IMR-90 (cell line): ENCODE measurements around the gene SMOC1. TPM values are rescaled to one million over a fixed set of nuclear protein-coding genes. Genes with fewer than 3 reads are reported as not detected.

Experiments used
- ATAC-seq: fragments of 200-7000 bp; cut with Tn5 transposase; 2 replicates; pipeline ENCODE4 v1.9.1; 2020; ENCODE audit warnings: low read depth, mild to moderate bottlenecking, moderate library complexity
- BruUV-seq: library from RNA; stranded (reverse); fragments of 400-500 nt; replicated peaks from 2 replicates; lab custom pipeline; 2021; lab: Mats Ljungman, UMichigan
- CTCF ChIA-PET: fragments of 300-600 bp; formaldehyde crosslinking; extraction: SDS; loops from one replicate; lab custom pipeline; 2021; ENCODE audit warnings: antibody characterized with exemption; lab: Yijun Ruan, JAX
- POLR2A ChIA-PET: fragments of 300-600 bp; sonication (Branson Sonifier 250); formaldehyde crosslinking; loops from one replicate; lab custom pipeline; 2022; ENCODE audit warnings: antibody characterized with exemption; ENCODE audit not compliant: unreplicated experiment; lab: Charles Lee
- DNase-seq: peaks from one replicate; pipeline ENCODE4 v3.0.0; 2013
- H2AFZ ChIP-seq: replicated peaks from 2 replicates; pipeline ENCODE3; 2013; ENCODE audit warnings: low read length, mild to moderate bottlenecking; ENCODE audit not compliant: poor library complexity
- H2AK5ac ChIP-seq: 2 replicates; pipeline ENCODE4 v1.6.1; 2013; ENCODE audit warnings: low read depth, low read length, inconsistent platforms
- H2AK9ac ChIP-seq: replicated peaks from 2 replicates; pipeline ENCODE3; 2013; ENCODE audit warnings: mild to moderate bottlenecking, low read depth, low read length, moderate library complexity; ENCODE audit not compliant: poor library complexity
- H2BK120ac ChIP-seq: 2 replicates; pipeline ENCODE4 v1.6.1; 2013; ENCODE audit warnings: low read depth, low read length, inconsistent platforms
- H2BK15ac ChIP-seq: 3 replicates; pipeline ENCODE4 v1.6.1; 2013; ENCODE audit warnings: low read depth, low read length, inconsistent platforms
- H2BK20ac ChIP-seq: 2 replicates; pipeline ENCODE4 v1.6.1; 2013; ENCODE audit warnings: low read depth, mild to moderate bottlenecking, inconsistent platforms, low read length, moderate library complexity
- H2BK5ac ChIP-seq: 2 replicates; pipeline ENCODE4 v1.6.1; 2013; ENCODE audit warnings: mild to moderate bottlenecking, low read depth, low read length, inconsistent platforms; ENCODE audit not compliant: poor library complexity, severe bottlenecking
- H3K14ac ChIP-seq: replicated peaks from 2 replicates; pipeline ENCODE4 v1.6.1; 2013; ENCODE audit warnings: low read depth, low read length, inconsistent platforms
- H3K18ac ChIP-seq: 2 replicates; pipeline ENCODE4 v1.6.1; 2013; ENCODE audit warnings: low read depth, low read length, control low read depth
- H3K23ac ChIP-seq: 2 replicates; pipeline ENCODE4 v1.6.1; 2013; ENCODE audit warnings: low read depth, low read length, inconsistent platforms
- H3K27ac ChIP-seq: 2 replicates; pipeline ENCODE4 v1.5.1; 2013; ENCODE audit warnings: mild to moderate bottlenecking, control low read depth, low read length; ENCODE audit not compliant: insufficient read depth
- H3K27me3 ChIP-seq: 2 replicates; pipeline ENCODE4 v1.6.1; 2013; ENCODE audit warnings: low read length; ENCODE audit not compliant: control insufficient read depth, insufficient read depth
- H3K36me3 ChIP-seq: 2 replicates; pipeline ENCODE4 v1.6.1; 2013; ENCODE audit warnings: low read length, mixed read lengths; ENCODE audit not compliant: control insufficient read depth, insufficient read depth
- H3K4ac ChIP-seq: 2 replicates; pipeline ENCODE4 v1.6.1; 2013; ENCODE audit warnings: low read depth, low read length, inconsistent platforms
- H3K4me1 ChIP-seq: 2 replicates; pipeline ENCODE4 v1.6.1; 2013; ENCODE audit warnings: low read length, mixed read lengths; ENCODE audit not compliant: control insufficient read depth, insufficient read depth
- H3K4me2 ChIP-seq: 2 replicates; pipeline ENCODE4 v1.6.1; 2013; ENCODE audit warnings: low read depth, mild to moderate bottlenecking, control low read depth, low read length, moderate library complexity
- H3K4me3 ChIP-seq: 2 replicates; pipeline ENCODE4 v1.5.1; 2013; ENCODE audit warnings: low read depth, mild to moderate bottlenecking, control low read depth, low read length, moderate library complexity; ENCODE audit not compliant: insufficient read depth
- H3K56ac ChIP-seq: 2 replicates; pipeline ENCODE4 v1.6.1; 2013; ENCODE audit warnings: low read length, inconsistent platforms; ENCODE audit not compliant: insufficient read depth; ENCODE audit errors: extremely low read depth
- H3K79me1 ChIP-seq, 2 experiments: 2 replicates each; pipeline ENCODE4 v1.6.1; 2013; ENCODE audit warnings: low read length in 2 of 2, inconsistent platforms in 1 of 2, low read depth in 1 of 2
- H3K9ac ChIP-seq: 2 replicates; pipeline ENCODE4 v1.6.1; 2013; ENCODE audit warnings: low read depth, low read length, control low read depth
- H3K9me1 ChIP-seq: 2 replicates; pipeline ENCODE4 v1.6.1; 2013; ENCODE audit warnings: low read length, inconsistent platforms; ENCODE audit not compliant: insufficient read depth
- H3K9me3 ChIP-seq: 2 replicates; pipeline ENCODE4 v1.6.1; 2013; ENCODE audit warnings: low read length; ENCODE audit not compliant: control insufficient read depth, insufficient read depth
- H4K20me1 ChIP-seq: 2 replicates; pipeline ENCODE4 v1.6.1; 2013; ENCODE audit warnings: low read length, inconsistent platforms; ENCODE audit not compliant: insufficient read depth
- H4K5ac ChIP-seq: 2 replicates; pipeline ENCODE4 v1.6.1; 2013; ENCODE audit warnings: mild to moderate bottlenecking, low read depth, low read length, control low read depth
- H4K8ac ChIP-seq, 2 experiments: 2 replicates each; pipeline ENCODE4 v1.6.1; 2013; ENCODE audit warnings: low read depth in 2 of 2, low read length in 2 of 2, control low read depth in 1 of 2, inconsistent platforms in 1 of 2
- H4K91ac ChIP-seq: 2 replicates; pipeline ENCODE4 v1.6.1; 2013; ENCODE audit warnings: low read depth, low read length, inconsistent platforms; ENCODE audit not compliant: insufficient read depth
- BHLHE40 ChIP-seq: fragments of 150-350 bp; IDR thresholded peaks from 2 replicates; pipeline ENCODE4 v1.6.1; 2016; ENCODE audit warnings: mild to moderate bottlenecking, low read depth, low read length
- CEBPB ChIP-seq: IDR thresholded peaks from 2 replicates; pipeline ENCODE4 v1.6.1; 2012; ENCODE audit warnings: low read depth, low read length, improper control_type of control experiment
- CHD1 ChIP-seq: IDR thresholded peaks from 2 replicates; pipeline ENCODE4 v1.6.1; 2012; ENCODE audit warnings: low read depth, low read length, improper control_type of control experiment
- CTCF ChIP-seq: conservative IDR thresholded peaks from 2 replicates; pipeline ENCODE4 v1.5.1; 2012; ENCODE audit warnings: mild to moderate bottlenecking, low read depth, low read length, improper control_type of control experiment
- ELK1 ChIP-seq: fragments of 150-350 bp; IDR thresholded peaks from 2 replicates; pipeline ENCODE4 v1.6.1; 2016; ENCODE audit warnings: low read depth, mild to moderate bottlenecking, low read length, moderate library complexity, borderline replicate concordance
- FOS ChIP-seq: fragments of 150-350 bp; IDR thresholded peaks from 2 replicates; pipeline ENCODE4 v1.6.1; 2016; ENCODE audit warnings: low read depth, low read length
- MAFK ChIP-seq: IDR thresholded peaks from 2 replicates; pipeline ENCODE4 v1.6.1; 2012; ENCODE audit warnings: low read depth, low read length, improper control_type of control experiment
- MAZ ChIP-seq: IDR thresholded peaks from 2 replicates; pipeline ENCODE4 v1.6.1; 2012; ENCODE audit warnings: low read depth, mild to moderate bottlenecking, low read length, improper control_type of control experiment, moderate library complexity, borderline replicate concordance
- MXI1 ChIP-seq: IDR thresholded peaks from 2 replicates; pipeline ENCODE4 v1.6.1; 2012; ENCODE audit warnings: low read depth, mild to moderate bottlenecking, low read length, moderate library complexity, borderline replicate concordance
- NFE2L2 ChIP-seq: fragments of 150-350 bp; IDR thresholded peaks from 2 replicates; pipeline ENCODE4 v1.6.1; 2016; ENCODE audit warnings: low read depth, mild to moderate bottlenecking, low read length
- POLR2A ChIP-seq: IDR thresholded peaks from 2 replicates; pipeline ENCODE4 v1.6.1; 2012; ENCODE audit warnings: mild to moderate bottlenecking, low read depth, low read length
- RAD21 ChIP-seq: IDR thresholded peaks from 2 replicates; pipeline ENCODE4 v1.6.1; 2012; ENCODE audit warnings: low read length, improper control_type of control experiment
- RCOR1 ChIP-seq: IDR thresholded peaks from 2 replicates; pipeline ENCODE4 v1.6.1; 2012; ENCODE audit warnings: mild to moderate bottlenecking, low read length, improper control_type of control experiment; ENCODE audit not compliant: insufficient replicate concordance
- RFX5 ChIP-seq: IDR thresholded peaks from 2 replicates; pipeline ENCODE4 v1.8.0; 2012; ENCODE audit warnings: low read depth, mild to moderate bottlenecking, low read length, moderate library complexity
- SMC3 ChIP-seq: fragments of 150-350 bp; IDR thresholded peaks from 2 replicates; pipeline ENCODE4 v1.6.1; 2016; ENCODE audit warnings: low read depth, mild to moderate bottlenecking, antibody characterized with exemption, low read length, moderate library complexity
- USF2 ChIP-seq: fragments of 150-350 bp; IDR thresholded peaks from 2 replicates; pipeline ENCODE4 v1.6.1; 2017; ENCODE audit warnings: mild to moderate bottlenecking, antibody characterized with exemption, low read length, low read depth
- WGBS, 2 experiments: methylation state at CpG; one replicate each; pipeline versions ENCODE4 v1.1.5 to v1.1.7; 2013; ENCODE audit warnings: missing lambda C conversion rate in 2 of 2; ENCODE audit not compliant: insufficient read length in 1 of 2; ENCODE audit errors: extremely low coverage in 2 of 2; 5-methylcytosine and 5-hydroxymethylcytosine counted together
- dilution Hi-C: fragments of 300-500 bp; cut with HindIII; formaldehyde crosslinking; loops from one replicate; pipeline ENCODE4 v1.14.3; 2018; ENCODE audit warnings: low sequenced_read_pairs; ENCODE audit not compliant: unreplicated experiment
- in situ Hi-C: fragments of 300-500 bp; cut with MboI; formaldehyde crosslinking; loops from 3 replicates; pipeline ENCODE4 v1.14.3; 2019; ENCODE audit warnings: low sequenced_read_pairs, inconsistent platforms, mixed read lengths
- intact Hi-C: fragments of 100-400 bp; cut with micrococcal nuclease; formaldehyde crosslinking; loops from 2 replicates; pipeline ENCODE4 v1.10.0; 2022
- polyA plus RNA-seq, 3 experiments: library from polyadenylated mRNA; depleted of rRNA; stranded (reverse); fragments of >200 nt; gene quantifications; 2 replicates each; pipeline ENCODE4 v1.2.3, GENCODE V29; 2012; ENCODE audit warnings: low replicate concordance in 1 of 3
- total RNA-seq: library from RNA; depleted of rRNA; stranded (reverse); fragments of >200 nt; gene quantifications from 2 replicates; pipeline ENCODE4 v1.2.3, GENCODE V29; 2012

SMOC1 gene
- total and polyA plus RNA-seq, 2 of the 4 experiments (the other 2 are of a cell fraction), result 0.90 to 4.1 TPM

DNA sequence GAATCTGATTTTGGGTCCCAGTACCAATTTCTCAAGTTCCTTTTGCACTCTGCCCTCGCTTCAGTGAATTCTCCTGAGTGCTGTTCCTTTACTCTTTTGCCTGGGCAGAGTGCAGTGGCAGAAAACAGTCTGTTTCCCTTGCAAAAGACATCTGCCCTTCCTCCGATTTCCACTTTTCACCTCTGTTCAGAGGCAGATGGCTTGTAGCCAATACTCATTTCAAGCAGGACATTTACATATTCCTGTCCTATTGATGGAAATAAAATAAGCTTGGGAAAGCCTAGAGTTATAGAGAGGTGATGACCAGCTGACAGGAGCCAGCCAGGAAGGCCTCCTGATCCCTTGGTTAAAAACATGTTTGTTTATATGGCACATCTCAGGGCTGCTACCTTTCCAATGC lies 198.5 kb downstream of the SMOC1 start:
- no peak overlapping the region for H2AK5ac ChIP-seq
- POLR2A ChIA-PET, result no interaction called here
- CTCF ChIA-PET, result no interaction called here

More for the DNA sequence above, 198.5 kb downstream of the SMOC1 start:
- dilution Hi-C loops, result no loop called here
- no peak overlapping the region for H4K91ac ChIP-seq
- H3K9ac ChIP-seq, result no peak overlapping the region
- in situ Hi-C loops, result no loop called here
- no peaks in the 10 kb centered on the region for H3K9me1 ChIP-seq
- H4K5ac ChIP-seq, result no peak overlapping the region
- H2BK5ac ChIP-seq, result no peak overlapping the region
- TF ChIP-seq CEBPB (no peak), POLR2A (no peak), RCOR1 (no peak), SMC3 (no peak), BHLHE40 (no peak), MXI1 (no peak), CTCF (no peak), RAD21 (no peak), RFX5 (no peak), MAZ (no peak), CHD1 (no peak), ELK1 (no peak), FOS (no peak), NFE2L2 (no peak), MAFK (no peak), USF2 (no peak)
- no peak overlapping the region for H2BK15ac ChIP-seq
- BruUV-seq, result no TSS peak
- no peak overlapping the region for H3K56ac ChIP-seq
- H3K79me1 ChIP-seq, result no peaks in the 10 kb centered on the region
- no peak for ATAC-seq
- H4K8ac ChIP-seq, result no peak overlapping the region
- no peak overlapping the region for H3K4me2 ChIP-seq
- no CpG with 5 or more reads among the region's 2 CpGs for WGBS, 2 experiments
- no peak overlapping the region for H2BK20ac ChIP-seq
- no peak overlapping the region for H3K14ac ChIP-seq
- H3K23ac ChIP-seq, result no peak overlapping the region
- H3K36me3 ChIP-seq, result no peaks in the 10 kb centered on the region
- no peak overlapping the region for H2AFZ ChIP-seq
- DNase-seq, result no peak
- no peak overlapping the region for H2AK9ac ChIP-seq
- H3K27ac ChIP-seq, result no peak overlapping the region
- intact Hi-C loops, result no loop called here
- H3K18ac ChIP-seq, result no peak overlapping the region
- no peaks in the 10 kb centered on the region for H3K4me1 ChIP-seq
- no peaks in the 10 kb centered on the region for H3K9me3 ChIP-seq
- H3K4me3 ChIP-seq, result no peak overlapping the region
- H3K27me3 ChIP-seq, result peaks cover 7% of the 10 kb centered on the region; the same call in 1 of the 2 replicates
- H2BK120ac ChIP-seq, result no peak overlapping the region
- no peak overlapping the region for H3K4ac ChIP-seq
- no peaks in the 10 kb centered on the region for H4K20me1 ChIP-seq
